Measurements from ENCODE around the gene WAC.

- TF ChIP-seq, protein P1, sequence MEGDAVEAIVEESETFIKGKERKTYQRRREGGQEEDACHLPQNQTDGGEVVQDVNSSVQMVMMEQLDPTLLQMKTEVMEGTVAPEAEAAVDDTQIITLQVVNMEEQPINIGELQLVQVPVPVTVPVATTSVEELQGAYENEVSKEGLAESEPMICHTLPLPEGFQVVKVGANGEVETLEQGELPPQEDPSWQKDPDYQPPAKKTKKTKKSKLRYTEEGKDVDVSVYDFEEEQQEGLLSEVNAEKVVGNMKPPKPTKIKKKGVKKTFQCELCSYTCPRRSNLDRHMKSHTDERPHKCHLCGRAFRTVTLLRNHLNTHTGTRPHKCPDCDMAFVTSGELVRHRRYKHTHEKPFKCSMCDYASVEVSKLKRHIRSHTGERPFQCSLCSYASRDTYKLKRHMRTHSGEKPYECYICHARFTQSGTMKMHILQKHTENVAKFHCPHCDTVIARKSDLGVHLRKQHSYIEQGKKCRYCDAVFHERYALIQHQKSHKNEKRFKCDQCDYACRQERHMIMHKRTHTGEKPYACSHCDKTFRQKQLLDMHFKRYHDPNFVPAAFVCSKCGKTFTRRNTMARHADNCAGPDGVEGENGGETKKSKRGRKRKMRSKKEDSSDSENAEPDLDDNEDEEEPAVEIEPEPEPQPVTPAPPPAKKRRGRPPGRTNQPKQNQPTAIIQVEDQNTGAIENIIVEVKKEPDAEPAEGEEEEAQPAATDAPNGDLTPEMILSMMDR (conservative IDR thresholded peaks at IDR 0.05; ENCODE audit: low read depth, low read length), result no peak
- no peak for TF ChIP-seq EZH2 (IDR thresholded peaks at IDR 0.05; ENCODE audit: borderline replicate concordance, low read depth, low read length, poor library complexity, severe bottlenecking)
These were observed 71.9 kb downstream of the WAC start for GRCh38 chr10:28604567-28605536.

Data from A673 (cell line).